Measurements from ENCODE around the gene TTLL10.

GRCh38 chr1:1226566-1227362 is 53.1 kb downstream of the TTLL10 start:
- TF ChIP-seq CTCF (IDR thresholded peaks at IDR 0.05), result no peak
- no peak for TF ChIP-seq POLR2A (IDR thresholded peaks at IDR 0.05)
- TF ChIP-seq POLR2AphosphoS5 (IDR thresholded peaks at IDR 0.05; ENCODE audit: insufficient read depth in 1 of 2, low read depth in 1 of 2), result no peak

Data from vagina (tissue), 2 donors.